ENCODE measurements around the gene FGB. TPM values are rescaled to one million over a fixed set of nuclear protein-coding genes. Genes with fewer than 3 reads are reported as not detected.
"Not testable (repeated sequence)": the region's sequence is repeated elsewhere in the genome, so short reads cannot be mapped to it uniquely, and the experiment has no call there.

Gene FGB
- total RNA-seq, 1 donor from 2014 or later: 2.8 TPM

GRCh38 chr4:154593868-154594267, 31.1 kb downstream of the FGB start:
- H3K27ac ChIP-seq (ENCODE audit: low read depth, low read length): no peak overlapping the region
- H3K27me3 ChIP-seq (ENCODE audit: insufficient read depth, low read length): no peaks in the 10 kb centered on the region
- H3K27me3 Mint-ChIP-seq (ENCODE audit: low read depth, unreplicated experiment): no peaks in the 10 kb centered on the region
- TF ChIP-seq EZH2 (IDR thresholded peaks at IDR 0.05; ENCODE audit: insufficient read depth, low read length) (no peak), CTCF (IDR thresholded peaks at IDR 0.05; ENCODE audit: insufficient read depth, low read depth, low read length) (no peak)
- no peaks in the 10 kb centered on the region for H3K36me3 Mint-ChIP-seq (ENCODE audit: low read depth, unreplicated experiment)
- no peak overlapping the region for H2AFZ ChIP-seq (ENCODE audit: low read depth, low read length)
- peaks cover 2% of the 10 kb centered on the region for H3K4me1 Mint-ChIP-seq (ENCODE audit: low read depth, unreplicated experiment)
- H3K79me2 ChIP-seq (ENCODE audit: insufficient read depth, low read length): no peaks in the 10 kb centered on the region
- no peak overlapping the region for H3K4me3 Mint-ChIP-seq (ENCODE audit: unreplicated experiment)
- H4K20me1 ChIP-seq (ENCODE audit: insufficient read depth, low read length): no peaks in the 10 kb centered on the region
- no peak overlapping the region for H3K4me2 ChIP-seq (ENCODE audit: low read length)
- no peaks in the 10 kb centered on the region for H3K4me1 ChIP-seq (ENCODE audit: insufficient read depth, low read length)
- H3K4me3 ChIP-seq (ENCODE audit: insufficient read depth, low read depth, low read length): no peak overlapping the region
- no peaks in the 10 kb centered on the region for H3K9me3 ChIP-seq (ENCODE audit: insufficient read depth, low read depth, low read length)
- DNase-seq (ENCODE audit: low read depth): no peak
- H3K9me3 Mint-ChIP-seq (ENCODE audit: unreplicated experiment): no peaks in the 10 kb centered on the region
- FAIRE-seq: no peak
- H3K9ac ChIP-seq (ENCODE audit: low read length): no peak overlapping the region
- H3K36me3 ChIP-seq (ENCODE audit: insufficient read depth, low read length): no peaks in the 10 kb centered on the region
- no peak overlapping the region for H3K27ac Mint-ChIP-seq (ENCODE audit: unreplicated experiment)

DNA sequence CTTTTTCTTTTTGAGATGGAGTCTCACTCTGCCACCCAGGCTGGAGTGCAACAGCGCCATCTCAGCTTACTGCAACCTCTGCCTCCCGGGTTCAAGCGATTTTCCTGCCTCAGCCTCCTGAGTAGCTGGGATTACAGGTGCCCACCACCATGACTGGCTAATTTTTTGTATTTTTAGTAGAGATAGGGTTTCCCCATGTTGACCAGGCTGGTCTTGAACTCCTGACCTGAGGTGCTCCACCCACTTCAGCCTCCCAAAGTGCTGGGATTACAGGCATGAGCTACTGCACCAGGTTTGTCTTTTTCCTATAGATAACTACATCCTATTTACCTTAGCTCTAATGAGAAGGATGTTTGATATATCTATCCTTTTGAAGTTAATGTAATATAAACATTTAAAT, 31.5 kb downstream of the FGB start:
- H3K4me1 ChIP-seq (ENCODE audit: insufficient read depth, low read length); H3K4me3 Mint-ChIP-seq (ENCODE audit: unreplicated experiment); H3K27ac Mint-ChIP-seq (ENCODE audit: unreplicated experiment); DNase-seq (ENCODE audit: low read depth); H3K9me3 Mint-ChIP-seq (ENCODE audit: unreplicated experiment); H3K9ac ChIP-seq (ENCODE audit: low read length); H3K27me3 Mint-ChIP-seq (ENCODE audit: low read depth, unreplicated experiment); H3K27ac ChIP-seq (ENCODE audit: low read depth, low read length); H3K27me3 ChIP-seq (ENCODE audit: insufficient read depth, low read length); H4K20me1 ChIP-seq (ENCODE audit: insufficient read depth, low read length); H3K36me3 ChIP-seq (ENCODE audit: insufficient read depth, low read length); H3K4me3 ChIP-seq (ENCODE audit: insufficient read depth, low read depth, low read length); H3K4me2 ChIP-seq (ENCODE audit: low read length); H3K36me3 Mint-ChIP-seq (ENCODE audit: low read depth, unreplicated experiment); H2AFZ ChIP-seq (ENCODE audit: low read depth, low read length); H3K79me2 ChIP-seq (ENCODE audit: insufficient read depth, low read length); H3K4me1 Mint-ChIP-seq (ENCODE audit: low read depth, unreplicated experiment); FAIRE-seq; H3K9me3 ChIP-seq (ENCODE audit: insufficient read depth, low read depth, low read length): not testable (repeated sequence)

GRCh38 chr4:154595807-154596206, 33.0 kb downstream of the FGB start:
- Mint-ChIP-seq H3K4me1 (ENCODE audit: low read depth, unreplicated experiment) (no peaks in the 10 kb centered on the region), H3K36me3 (ENCODE audit: low read depth, unreplicated experiment) (no peaks in the 10 kb centered on the region), H3K9me3 (ENCODE audit: unreplicated experiment) (no peaks in the 10 kb centered on the region), H3K4me3 (ENCODE audit: unreplicated experiment) (no peak overlapping the region), H3K27ac (ENCODE audit: unreplicated experiment) (no peak overlapping the region), H3K27me3 (ENCODE audit: low read depth, unreplicated experiment) (no peaks in the 10 kb centered on the region)
- Histone ChIP-seq H3K9me3 (ENCODE audit: insufficient read depth, low read depth, low read length) (no peaks in the 10 kb centered on the region), H3K4me3 (ENCODE audit: insufficient read depth, low read depth, low read length) (no peak overlapping the region), H3K79me2 (ENCODE audit: insufficient read depth, low read length) (no peaks in the 10 kb centered on the region), H3K4me1 (ENCODE audit: insufficient read depth, low read length) (no peaks in the 10 kb centered on the region), H2AFZ (ENCODE audit: low read depth, low read length) (no peak overlapping the region), H3K4me2 (ENCODE audit: low read length) (no peak overlapping the region), H3K27me3 (ENCODE audit: insufficient read depth, low read length) (no peaks in the 10 kb centered on the region), H3K27ac (ENCODE audit: low read depth, low read length) (no peak overlapping the region), H3K9ac (ENCODE audit: low read length) (no peak overlapping the region), H3K36me3 (ENCODE audit: insufficient read depth, low read length) (no peaks in the 10 kb centered on the region), H4K20me1 (ENCODE audit: insufficient read depth, low read length) (no peaks in the 10 kb centered on the region)
- TF ChIP-seq CTCF (IDR thresholded peaks at IDR 0.05; ENCODE audit: insufficient read depth, low read depth, low read length) (no peak), EZH2 (IDR thresholded peaks at IDR 0.05; ENCODE audit: insufficient read depth, low read length) (no peak)
- FAIRE-seq (no peak), DNase-seq (ENCODE audit: low read depth) (peak; percentile 84)

DNA sequence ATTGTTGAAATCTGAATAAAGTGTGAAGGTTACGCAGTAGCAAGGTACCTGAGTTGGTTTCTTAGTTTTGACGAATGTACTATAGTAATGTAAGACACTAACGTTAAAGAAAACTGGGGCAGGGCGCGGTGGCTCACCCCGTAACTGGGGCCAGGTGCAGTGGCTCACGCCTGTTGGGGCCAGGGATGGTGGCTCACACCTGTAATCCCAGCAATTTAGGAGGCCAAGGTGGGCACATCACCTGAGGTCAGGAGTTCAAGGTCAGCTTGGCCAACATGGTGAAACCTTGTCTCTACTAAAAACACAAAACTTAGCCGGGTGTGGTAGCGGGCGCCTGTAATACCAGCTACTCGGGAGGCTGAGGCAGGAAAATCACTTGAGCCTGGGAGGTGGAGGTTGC, 34.5 kb downstream of the FGB start:
- not testable (repeated sequence) for H3K27ac Mint-ChIP-seq (ENCODE audit: unreplicated experiment); H3K36me3 ChIP-seq (ENCODE audit: insufficient read depth, low read length); H3K4me2 ChIP-seq (ENCODE audit: low read length); H3K27ac ChIP-seq (ENCODE audit: low read depth, low read length); H3K9me3 Mint-ChIP-seq (ENCODE audit: unreplicated experiment); DNase-seq (ENCODE audit: low read depth); H3K9ac ChIP-seq (ENCODE audit: low read length); H3K27me3 ChIP-seq (ENCODE audit: insufficient read depth, low read length); H3K36me3 Mint-ChIP-seq (ENCODE audit: low read depth, unreplicated experiment); FAIRE-seq; H3K4me1 Mint-ChIP-seq (ENCODE audit: low read depth, unreplicated experiment); H3K4me1 ChIP-seq (ENCODE audit: insufficient read depth, low read length); H4K20me1 ChIP-seq (ENCODE audit: insufficient read depth, low read length); H3K27me3 Mint-ChIP-seq (ENCODE audit: low read depth, unreplicated experiment); H3K4me3 Mint-ChIP-seq (ENCODE audit: unreplicated experiment); H3K4me3 ChIP-seq (ENCODE audit: insufficient read depth, low read depth, low read length); H2AFZ ChIP-seq (ENCODE audit: low read depth, low read length); H3K9me3 ChIP-seq (ENCODE audit: insufficient read depth, low read depth, low read length); H3K79me2 ChIP-seq (ENCODE audit: insufficient read depth, low read length)
